Measurements from ENCODE around the gene TRIM33. TPM values are rescaled to one million over a fixed set of nuclear protein-coding genes. Genes with fewer than 3 reads are reported as not detected.

The TRIM33 gene
- total RNA-seq, 1 experiment from 2014 or later: 50.1 TPM

GRCh38 chr1:114397601-114398000, 113.4 kb downstream of the TRIM33 start:
- intact Hi-C loops (cut with micrococcal nuclease; ENCODE audit: unreplicated experiment): no loop called here
- H3K36me3 ChIP-seq (ENCODE audit: insufficient read depth, low read length, poor library complexity, severe bottlenecking): peaks cover 31% of the 10 kb centered on the region
- CTCF ChIA-PET: no interaction called here
- no peak overlapping the region for H3K4me3 ChIP-seq (ENCODE audit: low read depth, low read length, poor library complexity, severe bottlenecking)
- H3K4me1 ChIP-seq (ENCODE audit: insufficient read depth, low read length, poor library complexity, severe bottlenecking): no peaks in the 10 kb centered on the region
- no peaks in the 10 kb centered on the region for H3K9me3 ChIP-seq (ENCODE audit: low read depth, low read length, poor library complexity, severe bottlenecking)
- no TSS peak for BruUV-seq (replicated peaks)
- no peak for TF ChIP-seq EZH2 (IDR thresholded peaks at IDR 0.05; ENCODE audit: borderline replicate concordance, low read depth, low read length, poor library complexity, severe bottlenecking)
- TF ChIP-seq, protein P1, sequence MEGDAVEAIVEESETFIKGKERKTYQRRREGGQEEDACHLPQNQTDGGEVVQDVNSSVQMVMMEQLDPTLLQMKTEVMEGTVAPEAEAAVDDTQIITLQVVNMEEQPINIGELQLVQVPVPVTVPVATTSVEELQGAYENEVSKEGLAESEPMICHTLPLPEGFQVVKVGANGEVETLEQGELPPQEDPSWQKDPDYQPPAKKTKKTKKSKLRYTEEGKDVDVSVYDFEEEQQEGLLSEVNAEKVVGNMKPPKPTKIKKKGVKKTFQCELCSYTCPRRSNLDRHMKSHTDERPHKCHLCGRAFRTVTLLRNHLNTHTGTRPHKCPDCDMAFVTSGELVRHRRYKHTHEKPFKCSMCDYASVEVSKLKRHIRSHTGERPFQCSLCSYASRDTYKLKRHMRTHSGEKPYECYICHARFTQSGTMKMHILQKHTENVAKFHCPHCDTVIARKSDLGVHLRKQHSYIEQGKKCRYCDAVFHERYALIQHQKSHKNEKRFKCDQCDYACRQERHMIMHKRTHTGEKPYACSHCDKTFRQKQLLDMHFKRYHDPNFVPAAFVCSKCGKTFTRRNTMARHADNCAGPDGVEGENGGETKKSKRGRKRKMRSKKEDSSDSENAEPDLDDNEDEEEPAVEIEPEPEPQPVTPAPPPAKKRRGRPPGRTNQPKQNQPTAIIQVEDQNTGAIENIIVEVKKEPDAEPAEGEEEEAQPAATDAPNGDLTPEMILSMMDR (conservative IDR thresholded peaks at IDR 0.05; ENCODE audit: low read depth, low read length): no peak
- POLR2A ChIA-PET (ENCODE audit: low non-redundant PET): no interaction called here
- no peak for DNase-seq (ENCODE audit: low spot score)
- H3K27ac ChIP-seq (ENCODE audit: low read depth, low read length, poor library complexity, severe bottlenecking): no peak overlapping the region
- no peaks in the 10 kb centered on the region for H3K27me3 ChIP-seq (replicated peaks; ENCODE audit: insufficient read depth, low read depth, low read length, poor library complexity)

DNA sequence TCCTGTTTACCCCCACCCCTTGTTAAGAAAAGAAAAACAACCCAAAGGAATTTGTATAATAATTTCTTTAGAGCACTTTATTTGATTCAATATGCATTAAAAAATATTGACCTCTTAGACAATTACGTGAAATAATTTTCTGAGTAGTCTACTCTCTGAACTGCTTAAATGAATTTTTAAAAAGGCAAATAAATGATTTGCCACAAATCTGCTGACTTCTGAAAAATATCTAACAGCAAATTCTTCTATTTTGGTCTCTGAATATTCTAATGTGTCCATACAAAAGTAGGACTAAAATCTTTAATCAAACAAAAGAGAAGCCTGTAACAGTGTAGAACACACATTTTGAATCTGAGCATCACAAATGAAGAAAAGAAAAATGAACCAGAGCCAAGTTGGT, 115.1 kb downstream of the TRIM33 start:
- H3K4me3 ChIP-seq (ENCODE audit: low read depth, low read length, poor library complexity, severe bottlenecking): no peak overlapping the region
- ChIA-PET CTCF (no interaction called here), POLR2A (ENCODE audit: low non-redundant PET) (no interaction called here)

DNA sequence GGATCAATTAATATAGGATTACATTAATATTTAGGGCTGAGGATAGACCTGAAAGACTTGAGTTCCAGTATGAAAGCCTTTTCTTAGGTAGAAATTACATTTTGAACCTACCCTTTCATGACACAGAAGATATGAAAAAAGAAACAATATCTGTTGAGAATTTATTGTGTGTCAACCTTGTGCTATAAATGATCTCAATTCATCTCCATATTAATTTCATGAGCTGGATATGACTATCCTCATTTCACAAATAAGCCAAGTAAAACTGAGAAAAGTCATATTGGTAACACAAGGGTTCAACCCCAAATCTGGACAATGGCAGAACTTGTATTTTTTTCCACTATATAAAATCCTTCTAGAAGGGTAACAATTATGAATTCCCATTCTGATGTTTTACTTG, 120.0 kb downstream of the TRIM33 start:
- Histone ChIP-seq H3K4me3 (ENCODE audit: low read depth, low read length, poor library complexity, severe bottlenecking) (no peak overlapping the region), H3K4me1 (ENCODE audit: insufficient read depth, low read length, poor library complexity, severe bottlenecking) (no peaks in the 10 kb centered on the region), H3K36me3 (ENCODE audit: insufficient read depth, low read length, poor library complexity, severe bottlenecking) (peaks cover 14% of the 10 kb centered on the region), H3K27ac (ENCODE audit: low read depth, low read length, poor library complexity, severe bottlenecking) (no peak overlapping the region), H3K9me3 (ENCODE audit: low read depth, low read length, poor library complexity, severe bottlenecking) (no peaks in the 10 kb centered on the region), H3K27me3 (replicated peaks; ENCODE audit: insufficient read depth, low read depth, low read length, poor library complexity) (no peaks in the 10 kb centered on the region)
- POLR2A ChIA-PET (ENCODE audit: low non-redundant PET): no interaction called here
- CTCF ChIA-PET: no interaction called here
- no TSS peak for BruUV-seq (replicated peaks)
- intact Hi-C loops (cut with micrococcal nuclease; ENCODE audit: unreplicated experiment): no loop called here
- TF ChIP-seq, protein P1 (conservative IDR thresholded peaks at IDR 0.05; ENCODE audit: low read depth, low read length): no peak
- no peak for TF ChIP-seq EZH2 (IDR thresholded peaks at IDR 0.05; ENCODE audit: borderline replicate concordance, low read depth, low read length, poor library complexity, severe bottlenecking)
- DNase-seq (ENCODE audit: low spot score): no peak

More for the DNA sequence above, 115.1 kb downstream of the TRIM33 start:
- peaks cover 29% of the 10 kb centered on the region for H3K36me3 ChIP-seq (ENCODE audit: insufficient read depth, low read length, poor library complexity, severe bottlenecking)
- BruUV-seq (replicated peaks): no TSS peak
- intact Hi-C loops (cut with micrococcal nuclease; ENCODE audit: unreplicated experiment): no loop called here
- H3K27ac ChIP-seq (ENCODE audit: low read depth, low read length, poor library complexity, severe bottlenecking): no peak overlapping the region
- no peaks in the 10 kb centered on the region for H3K27me3 ChIP-seq (replicated peaks; ENCODE audit: insufficient read depth, low read depth, low read length, poor library complexity)
- TF ChIP-seq EZH2 (IDR thresholded peaks at IDR 0.05; ENCODE audit: borderline replicate concordance, low read depth, low read length, poor library complexity, severe bottlenecking): no peak
- TF ChIP-seq, protein P1 (conservative IDR thresholded peaks at IDR 0.05; ENCODE audit: low read depth, low read length): no peak
- H3K4me1 ChIP-seq (ENCODE audit: insufficient read depth, low read length, poor library complexity, severe bottlenecking): no peaks in the 10 kb centered on the region
- no peaks in the 10 kb centered on the region for H3K9me3 ChIP-seq (ENCODE audit: low read depth, low read length, poor library complexity, severe bottlenecking)
- no peak for DNase-seq (ENCODE audit: low spot score)
